Measurements from ENCODE around the gene MCM5.

Gene MCM5

GRCh38 chr22:35398591-35398973 is 1.4 kb upstream of the MCM5 start:
- no peak for DNase-seq (ENCODE audit: low read depth)
- no peak overlapping the region for H3K4me3 ChIP-seq (ENCODE audit: low read depth, low read length)

- DNase-seq (ENCODE audit: low read depth): no peak
Observed at GRCh38 chr22:35399114-35399677, 744 bp upstream of the MCM5 start.

GRCh38 chr22:35400501-35400790 is 506 bp downstream of the MCM5 start:
- no peak for DNase-seq (ENCODE audit: low read depth)
- H3K4me3 ChIP-seq (ENCODE audit: low read depth, low read length): peak overlapping the region; percentile 96

More at GRCh38 chr22:35399114-35399677, 744 bp upstream of the MCM5 start:
- H3K4me3 ChIP-seq (ENCODE audit: low read depth, low read length): peak overlapping the region; percentile 96

- no peak overlapping the region for H3K4me3 ChIP-seq (ENCODE audit: low read depth, low read length)
- no peak for DNase-seq (ENCODE audit: low read depth)
Observed at GRCh38 chr22:35401863-35402262, 1.9 kb downstream of the MCM5 start.

GRCh38 chr22:35403356-35403755 is 3.4 kb downstream of the MCM5 start:
- no peak overlapping the region for H3K4me3 ChIP-seq (ENCODE audit: low read depth, low read length)
- DNase-seq (ENCODE audit: low read depth): no peak

GRCh38 chr22:35404176-35404575 is 4.2 kb downstream of the MCM5 start:
- DNase-seq (ENCODE audit: low read depth): no peak
- no peak overlapping the region for H3K4me3 ChIP-seq (ENCODE audit: low read depth, low read length)

GRCh38 chr22:35406443-35406842 is 6.5 kb downstream of the MCM5 start:
- no peak for DNase-seq (ENCODE audit: low read depth)

GRCh38 chr22:35407362-35407761 is 7.4 kb downstream of the MCM5 start:
- DNase-seq (ENCODE audit: low read depth): no peak
- no peak overlapping the region for H3K4me3 ChIP-seq (ENCODE audit: low read depth, low read length)

More at GRCh38 chr22:35406443-35406842, 6.5 kb downstream of the MCM5 start:
- H3K4me3 ChIP-seq (ENCODE audit: low read depth, low read length): no peak overlapping the region

GRCh38 chr22:35409783-35410662 is 10.1 kb downstream of the MCM5 start:
- no peak for DNase-seq (ENCODE audit: low read depth)

GRCh38 chr22:35410663-35411034 is 10.7 kb downstream of the MCM5 start:
- no peak overlapping the region for H3K4me3 ChIP-seq (ENCODE audit: low read depth, low read length)
- DNase-seq (ENCODE audit: low read depth): no peak

More at GRCh38 chr22:35409783-35410662, 10.1 kb downstream of the MCM5 start:
- H3K4me3 ChIP-seq (ENCODE audit: low read depth, low read length): no peak overlapping the region

GRCh38 chr22:35411102-35411501 is 11.2 kb downstream of the MCM5 start:
- no peak for DNase-seq (ENCODE audit: low read depth)
- H3K4me3 ChIP-seq (ENCODE audit: low read depth, low read length): no peak overlapping the region

- no peak for DNase-seq (ENCODE audit: low read depth)
- no peak overlapping the region for H3K4me3 ChIP-seq (ENCODE audit: low read depth, low read length)
Observed at GRCh38 chr22:35413624-35414023, 13.7 kb downstream of the MCM5 start.

GRCh38 chr22:35417606-35418005 is 17.7 kb downstream of the MCM5 start:
- DNase-seq (ENCODE audit: low read depth): no peak
- H3K4me3 ChIP-seq (ENCODE audit: low read depth, low read length): no peak overlapping the region

GRCh38 chr22:35418088-35418487 is 18.1 kb downstream of the MCM5 start:
- no peak overlapping the region for H3K4me3 ChIP-seq (ENCODE audit: low read depth, low read length)
- no peak for DNase-seq (ENCODE audit: low read depth)

GRCh38 chr22:35418731-35419130 is 18.8 kb downstream of the MCM5 start:
- H3K4me3 ChIP-seq (ENCODE audit: low read depth, low read length): no peak overlapping the region
- DNase-seq (ENCODE audit: low read depth): no peak

- no peak overlapping the region for H3K4me3 ChIP-seq (ENCODE audit: low read depth, low read length)
- no peak for DNase-seq (ENCODE audit: low read depth)
Observed at GRCh38 chr22:35419756-35420155, 19.8 kb downstream of the MCM5 start.

- DNase-seq (ENCODE audit: low read depth): no peak
Observed at GRCh38 chr22:35421121-35421520, 21.2 kb downstream of the MCM5 start.

GRCh38 chr22:35422145-35422544 is 22.2 kb downstream of the MCM5 start:
- no peak for DNase-seq (ENCODE audit: low read depth)
- no peak overlapping the region for H3K4me3 ChIP-seq (ENCODE audit: low read depth, low read length)

More at GRCh38 chr22:35421121-35421520, 21.2 kb downstream of the MCM5 start:
- no peak overlapping the region for H3K4me3 ChIP-seq (ENCODE audit: low read depth, low read length)

- DNase-seq (ENCODE audit: low read depth): no peak
- no peak overlapping the region for H3K4me3 ChIP-seq (ENCODE audit: low read depth, low read length)
Observed at GRCh38 chr22:35422936-35423335, 23.0 kb downstream of the MCM5 start.

- no peak overlapping the region for H3K4me3 ChIP-seq (ENCODE audit: low read depth, low read length)
- no peak for DNase-seq (ENCODE audit: low read depth)
Observed at GRCh38 chr22:35424081-35424480, 24.1 kb downstream of the MCM5 start.

GRCh38 chr22:35424761-35425160 is 24.8 kb downstream of the MCM5 start:
- no peak overlapping the region for H3K4me3 ChIP-seq (ENCODE audit: low read depth, low read length)
- no peak for DNase-seq (ENCODE audit: low read depth)
